GM12875 (cell line): ENCODE data around the gene HSD3B1.

Experiments
- H3K4me3 ChIP-seq: one replicate; pipeline ENCODE4 v1.5.1; 2011; ENCODE audit warnings: low read depth, low read length, control low read depth
- CTCF ChIP-seq: IDR thresholded peaks from 2 replicates; pipeline ENCODE4 v1.5.1; 2011; ENCODE audit warnings: low read depth, mild to moderate bottlenecking, control low read depth, inconsistent platforms, low read length, moderate library complexity, borderline replicate concordance; ENCODE audit not compliant: insufficient read depth

Gene HSD3B1

GRCh38 chr1:119480175-119480574, 26.8 kb upstream of the HSD3B1 start:
- H3K4me3 ChIP-seq = no peak overlapping the region
- TF ChIP-seq CTCF = no peak

GRCh38 chr1:119481951-119482350, 25.1 kb upstream of the HSD3B1 start:
- no peak overlapping the region for H3K4me3 ChIP-seq
- no peak for TF ChIP-seq CTCF

GRCh38 chr1:119482517-119483425, 24.2 kb upstream of the HSD3B1 start:
- no peak overlapping the region for H3K4me3 ChIP-seq

GRCh38 chr1:119483441-119484200, 23.4 kb upstream of the HSD3B1 start:
- no peak for TF ChIP-seq CTCF
- H3K4me3 ChIP-seq = no peak overlapping the region

More at GRCh38 chr1:119482517-119483425, 24.2 kb upstream of the HSD3B1 start:
- TF ChIP-seq CTCF = no peak

- TF ChIP-seq CTCF = no peak
Measured at GRCh38 chr1:119485201-119485600, 21.8 kb upstream of the HSD3B1 start.

GRCh38 chr1:119488216-119488615, 18.8 kb upstream of the HSD3B1 start:
- no peak for TF ChIP-seq CTCF
- H3K4me3 ChIP-seq = no peak overlapping the region

More at GRCh38 chr1:119485201-119485600, 21.8 kb upstream of the HSD3B1 start:
- no peak overlapping the region for H3K4me3 ChIP-seq

GRCh38 chr1:119489201-119489600, 17.8 kb upstream of the HSD3B1 start:
- no peak overlapping the region for H3K4me3 ChIP-seq
- TF ChIP-seq CTCF = no peak
